SK-N-SH treated with all-trans-retinoic acid at 6 μM for 48 hours (cell line): ENCODE measurements around the gene HOXA2.

Experiments used
- CSDC2 ChIP-seq: fragments of 250-450 bp; sonication (Bioruptor Pico); IDR thresholded peaks from 2 replicates; pipeline ENCODE4 v1.5.0; 2020; ENCODE audit warnings: mild to moderate bottlenecking, moderate library complexity
- RARB ChIP-seq: fragments of 250-450 bp; sonication (Bioruptor Pico); IDR thresholded peaks from 2 replicates; pipeline ENCODE4 v1.8.0; 2021; ENCODE audit warnings: mild to moderate bottlenecking, moderate library complexity
- ZFP3 ChIP-seq: fragments of 250-450 bp; sonication (Bioruptor Pico); IDR thresholded peaks from 2 replicates; pipeline ENCODE4 v1.5.0; 2020; ENCODE audit warnings: mild to moderate bottlenecking, moderate library complexity

DNA sequence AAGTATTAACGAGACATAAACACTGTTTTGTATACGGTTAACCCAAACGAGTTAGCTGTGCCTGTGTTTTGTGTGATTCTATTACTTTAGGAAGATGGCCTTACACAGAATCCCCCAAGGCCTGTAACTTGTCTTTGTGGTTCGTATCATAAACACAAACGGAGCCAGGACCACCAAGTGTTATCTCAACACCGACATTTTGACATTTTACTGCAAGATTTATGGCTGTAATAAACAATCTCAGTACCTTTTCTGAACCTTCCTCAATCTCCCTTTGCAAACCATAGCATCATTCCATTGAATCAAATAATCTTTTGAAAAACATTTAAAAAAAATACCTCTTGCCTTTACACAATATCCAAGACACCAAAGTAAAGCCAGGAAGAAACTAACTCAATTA lies 30.5 kb upstream of the HOXA2 start:
- TF ChIP-seq CSDC2 (CRISPR knock-in tag) = no peak
- no peak for TF ChIP-seq ZFP3 (CRISPR knock-in tag)
- TF ChIP-seq RARB (CRISPR knock-in tag) = no peak
